ENCODE data around the gene ZBTB37. TPM values are rescaled to one million over a fixed set of nuclear protein-coding genes. Genes with fewer than 3 reads are reported as not detected.
"Not testable (repeated sequence)": the region's sequence is repeated elsewhere in the genome, so short reads cannot be mapped to it uniquely, and the experiment has no call there.

The ZBTB37 gene
- total RNA-seq, 4 donors from 2014 or later, result 6.6 to 11.4 (median 8.8) TPM

GRCh38 chr1:173871091-173871490 lies 2.9 kb downstream of the ZBTB37 start:
- WGBS, 2 donors (ENCODE audit: low coverage in 1 of 2), result 79 to 90% methylated on average over 2 to 4 of the region's 5 CpGs
- ATAC-seq, result no peak
- TF ChIP-seq CTCF (IDR thresholded peaks at IDR 0.05) (no peak), POLR2AphosphoS5 (IDR thresholded peaks at IDR 0.05) (no peak), POLR2A (IDR thresholded peaks at IDR 0.05) (no peak), EP300 (IDR thresholded peaks at IDR 0.05) (no peak)

DNA sequence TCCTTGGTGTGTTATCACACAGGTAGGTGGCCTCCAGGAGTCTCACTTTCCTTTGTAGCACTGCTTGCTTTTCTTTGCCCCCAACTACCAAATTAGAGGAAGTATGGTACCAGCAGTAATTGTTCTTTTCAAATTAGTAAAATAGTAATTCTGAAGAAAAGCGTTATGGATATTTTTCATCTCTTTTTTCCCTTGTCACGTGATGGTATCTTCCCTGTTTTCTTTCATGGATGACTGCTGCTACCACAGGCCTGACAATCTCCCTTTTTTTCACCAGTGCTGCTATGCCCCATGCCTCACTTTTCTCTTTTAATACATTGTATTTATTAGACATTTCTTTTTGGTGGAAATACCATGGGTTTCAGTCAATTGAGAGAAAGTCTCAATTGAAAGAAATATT lies 3.3 kb downstream of the ZBTB37 start:
- no peak overlapping the region for H3K27ac ChIP-seq

More at GRCh38 chr1:173871091-173871490, 2.9 kb downstream of the ZBTB37 start:
- H3K4me1 ChIP-seq, result peaks cover 0 to 42% (median 7%) of the 10 kb centered on the region in 3 donors
- H3K4me3 ChIP-seq, result no peak overlapping the region
- no peak overlapping the region for H3K27ac ChIP-seq
- peaks cover 0 to 52% of the 10 kb centered on the region in 2 donors for H3K36me3 ChIP-seq
- no peaks in the 10 kb centered on the region for H3K27me3 ChIP-seq
- H3K9me3 ChIP-seq, result no peaks in the 10 kb centered on the region

GRCh38 chr1:173876732-173877131 lies 8.6 kb downstream of the ZBTB37 start:
- peaks cover 0 to 3% (median 0%) of the 10 kb centered on the region in 3 donors for H3K4me1 ChIP-seq
- no peak overlapping the region for H3K4me3 ChIP-seq
- ATAC-seq, result no peak
- no peak overlapping the region for H3K27ac ChIP-seq
- H3K36me3 ChIP-seq, result peaks cover 0 to 84% of the 10 kb centered on the region in 2 donors
- no peaks in the 10 kb centered on the region for H3K9me3 ChIP-seq
- no peaks in the 10 kb centered on the region for H3K27me3 ChIP-seq
- WGBS, 2 donors (ENCODE audit: low coverage in 1 of 2), result 86 to 92% methylated on average over 4 to 5 of the region's 5 CpGs
- no peak for TF ChIP-seq CTCF (IDR thresholded peaks at IDR 0.05)
- TF ChIP-seq EP300 (IDR thresholded peaks at IDR 0.05), result no peak
- TF ChIP-seq POLR2AphosphoS5 (IDR thresholded peaks at IDR 0.05), result no peak
- no peak for TF ChIP-seq POLR2A (IDR thresholded peaks at IDR 0.05)

More for the DNA sequence above, 3.3 kb downstream of the ZBTB37 start:
- Histone ChIP-seq H3K4me1 (peaks cover 0 to 38% (median 4%) of the 10 kb centered on the region in 3 donors), H3K4me3 (no peak overlapping the region), H3K36me3 (peaks cover 0 to 52% of the 10 kb centered on the region in 2 donors), H3K9me3 (no peaks in the 10 kb centered on the region), H3K27me3 (no peaks in the 10 kb centered on the region)
- TF ChIP-seq POLR2A (IDR thresholded peaks at IDR 0.05) (no peak), EP300 (IDR thresholded peaks at IDR 0.05) (no peak), CTCF (IDR thresholded peaks at IDR 0.05) (no peak), POLR2AphosphoS5 (IDR thresholded peaks at IDR 0.05) (no peak)
- ATAC-seq, result no peak
- WGBS, 2 donors (ENCODE audit: low coverage in 1 of 2), result 79 to 90% methylated on average over 2 of the region's 2 CpGs

- Histone ChIP-seq H3K4me1 (no peaks in the 10 kb centered on the region), H3K27ac (no peak overlapping the region), H3K9me3 (no peaks in the 10 kb centered on the region), H3K36me3 (peaks cover 0 to 76% of the 10 kb centered on the region in 2 donors), H3K4me3 (no peak overlapping the region), H3K27me3 (no peaks in the 10 kb centered on the region)
- ATAC-seq, result no peak
- TF ChIP-seq EP300 (IDR thresholded peaks at IDR 0.05) (no peak), POLR2AphosphoS5 (IDR thresholded peaks at IDR 0.05) (no peak), CTCF (IDR thresholded peaks at IDR 0.05) (no peak), POLR2A (IDR thresholded peaks at IDR 0.05) (no peak)
Measured at GRCh38 chr1:173878251-173878650, 10.1 kb downstream of the ZBTB37 start.

DNA sequence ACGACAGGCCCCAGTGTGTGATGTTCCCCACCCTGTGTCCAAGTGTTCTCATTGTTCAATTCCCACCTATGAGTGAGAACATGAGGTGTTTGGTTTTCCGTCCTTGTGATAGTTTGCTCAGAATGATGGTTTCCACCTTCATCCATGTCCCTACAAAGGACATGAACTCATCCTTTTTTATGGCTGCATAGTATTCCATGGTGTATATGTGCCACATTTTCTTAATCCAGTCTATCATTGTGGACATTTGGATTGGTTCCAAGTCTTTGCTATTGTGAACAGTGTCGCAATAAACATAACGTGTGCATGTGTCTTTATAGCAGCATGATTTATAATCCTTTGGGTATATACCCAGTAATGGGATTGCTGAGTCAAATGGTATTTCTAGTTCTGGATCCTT lies 12.9 kb downstream of the ZBTB37 start:
- H3K4me1 ChIP-seq, H3K4me3 ChIP-seq, H3K27me3 ChIP-seq, H3K27ac ChIP-seq, ATAC-seq, H3K9me3 ChIP-seq: not testable (repeated sequence)
- WGBS, 2 donors (ENCODE audit: low coverage in 1 of 2), result 90% methylated on average over 3 of the region's 4 CpGs; no CpG with 5 or more reads in 1 of the 2 donors
- H3K36me3 ChIP-seq, result peaks cover 0 to 63% of the 10 kb centered on the region in 2 donors

Data from gastroesophageal sphincter (tissue), 4 donors.